Fibroblast of skin of right quadriceps (primary cell): Measurements from ENCODE around the gene SUMO3.
"Not testable (repeated sequence)": the region's sequence is repeated elsewhere in the genome, so short reads cannot be mapped to it uniquely, and the experiment has no call there.

Experiments used
- DNase-seq: peaks from one replicate; pipeline ENCODE4 v3.0.0-alpha.2; 2013

Gene SUMO3

GRCh38 chr21:44846485-44847260 is 28.8 kb upstream of the SUMO3 start:
- peak; percentile 53 for DNase-seq

GRCh38 chr21:44846224-44846484 is 28.3 kb upstream of the SUMO3 start:
- DNase-seq = no peak

- DNase-seq = peak; percentile 57
Measured at GRCh38 chr21:44845418-44846223, 27.8 kb upstream of the SUMO3 start.

- no peak for DNase-seq
Measured at GRCh38 chr21:44844256-44844655, 26.4 kb upstream of the SUMO3 start.

- no peak for DNase-seq
Measured at GRCh38 chr21:44842721-44843445, 25.0 kb upstream of the SUMO3 start.

GRCh38 chr21:44842087-44842486 is 24.2 kb upstream of the SUMO3 start:
- DNase-seq = no peak

- DNase-seq = no peak
Measured at GRCh38 chr21:44840771-44841170, 22.9 kb upstream of the SUMO3 start.

- DNase-seq = no peak
Measured at GRCh38 chr21:44838951-44839350, 21.1 kb upstream of the SUMO3 start.

- no peak for DNase-seq
Measured at GRCh38 chr21:44838039-44838895, 20.4 kb upstream of the SUMO3 start.

- no peak for DNase-seq
Measured at GRCh38 chr21:44837537-44837936, 19.7 kb upstream of the SUMO3 start.

GRCh38 chr21:44836666-44837471 is 19.0 kb upstream of the SUMO3 start:
- peak; percentile 19 for DNase-seq

GRCh38 chr21:44836349-44836665 is 18.4 kb upstream of the SUMO3 start:
- no peak for DNase-seq

GRCh38 chr21:44835647-44835973 is 17.7 kb upstream of the SUMO3 start:
- no peak for DNase-seq

- DNase-seq = no peak
Measured at GRCh38 chr21:44834951-44835646, 17.2 kb upstream of the SUMO3 start.

GRCh38 chr21:44834231-44834950 is 16.5 kb upstream of the SUMO3 start:
- DNase-seq = no peak

- no peak for DNase-seq
Measured at GRCh38 chr21:44833663-44834062, 15.8 kb upstream of the SUMO3 start.

GRCh38 chr21:44832516-44833255 is 14.8 kb upstream of the SUMO3 start:
- not testable (repeated sequence) for DNase-seq

- DNase-seq = no peak
Measured at GRCh38 chr21:44831227-44831860, 13.5 kb upstream of the SUMO3 start.

GRCh38 chr21:44829507-44830092 is 11.7 kb upstream of the SUMO3 start:
- DNase-seq = no peak
